IMR-90 (cell line): ENCODE data around the gene LIPE. TPM values are rescaled to one million over a fixed set of nuclear protein-coding genes. Genes with fewer than 3 reads are reported as not detected.

Source experiments
- ATAC-seq: fragments of 200-7000 bp; cut with Tn5 transposase; 2 replicates; pipeline ENCODE4 v1.9.1; 2020; ENCODE audit warnings: low read depth, mild to moderate bottlenecking, moderate library complexity
- BruUV-seq: library from RNA; stranded (reverse); fragments of 400-500 nt; replicated peaks from 2 replicates; lab custom pipeline; 2021; lab: Mats Ljungman, UMichigan
- CTCF ChIA-PET: fragments of 300-600 bp; formaldehyde crosslinking; extraction: SDS; loops from one replicate; lab custom pipeline; 2021; ENCODE audit warnings: antibody characterized with exemption; lab: Yijun Ruan, JAX
- POLR2A ChIA-PET: fragments of 300-600 bp; sonication (Branson Sonifier 250); formaldehyde crosslinking; loops from one replicate; lab custom pipeline; 2022; ENCODE audit warnings: antibody characterized with exemption; ENCODE audit not compliant: unreplicated experiment; lab: Charles Lee
- DNase-seq: peaks from one replicate; pipeline ENCODE4 v3.0.0; 2013
- H2AFZ ChIP-seq: replicated peaks from 2 replicates; pipeline ENCODE3; 2013; ENCODE audit warnings: low read length, mild to moderate bottlenecking; ENCODE audit not compliant: poor library complexity
- H2AK5ac ChIP-seq: 2 replicates; pipeline ENCODE4 v1.6.1; 2013; ENCODE audit warnings: low read depth, low read length, inconsistent platforms
- H2AK9ac ChIP-seq: replicated peaks from 2 replicates; pipeline ENCODE3; 2013; ENCODE audit warnings: mild to moderate bottlenecking, low read depth, low read length, moderate library complexity; ENCODE audit not compliant: poor library complexity
- H2BK120ac ChIP-seq: 2 replicates; pipeline ENCODE4 v1.6.1; 2013; ENCODE audit warnings: low read depth, low read length, inconsistent platforms
- H2BK15ac ChIP-seq: 3 replicates; pipeline ENCODE4 v1.6.1; 2013; ENCODE audit warnings: low read depth, low read length, inconsistent platforms
- H2BK20ac ChIP-seq: 2 replicates; pipeline ENCODE4 v1.6.1; 2013; ENCODE audit warnings: low read depth, mild to moderate bottlenecking, inconsistent platforms, low read length, moderate library complexity
- H2BK5ac ChIP-seq: 2 replicates; pipeline ENCODE4 v1.6.1; 2013; ENCODE audit warnings: mild to moderate bottlenecking, low read depth, low read length, inconsistent platforms; ENCODE audit not compliant: poor library complexity, severe bottlenecking
- H3K14ac ChIP-seq: replicated peaks from 2 replicates; pipeline ENCODE4 v1.6.1; 2013; ENCODE audit warnings: low read depth, low read length, inconsistent platforms
- H3K18ac ChIP-seq: 2 replicates; pipeline ENCODE4 v1.6.1; 2013; ENCODE audit warnings: low read depth, low read length, control low read depth
- H3K23ac ChIP-seq: 2 replicates; pipeline ENCODE4 v1.6.1; 2013; ENCODE audit warnings: low read depth, low read length, inconsistent platforms
- H3K27ac ChIP-seq: 2 replicates; pipeline ENCODE4 v1.5.1; 2013; ENCODE audit warnings: mild to moderate bottlenecking, control low read depth, low read length; ENCODE audit not compliant: insufficient read depth
- H3K27me3 ChIP-seq: 2 replicates; pipeline ENCODE4 v1.6.1; 2013; ENCODE audit warnings: low read length; ENCODE audit not compliant: control insufficient read depth, insufficient read depth
- H3K36me3 ChIP-seq: 2 replicates; pipeline ENCODE4 v1.6.1; 2013; ENCODE audit warnings: low read length, mixed read lengths; ENCODE audit not compliant: control insufficient read depth, insufficient read depth
- H3K4ac ChIP-seq: 2 replicates; pipeline ENCODE4 v1.6.1; 2013; ENCODE audit warnings: low read depth, low read length, inconsistent platforms
- H3K4me1 ChIP-seq: 2 replicates; pipeline ENCODE4 v1.6.1; 2013; ENCODE audit warnings: low read length, mixed read lengths; ENCODE audit not compliant: control insufficient read depth, insufficient read depth
- H3K4me2 ChIP-seq: 2 replicates; pipeline ENCODE4 v1.6.1; 2013; ENCODE audit warnings: low read depth, mild to moderate bottlenecking, control low read depth, low read length, moderate library complexity
- H3K4me3 ChIP-seq: 2 replicates; pipeline ENCODE4 v1.5.1; 2013; ENCODE audit warnings: low read depth, mild to moderate bottlenecking, control low read depth, low read length, moderate library complexity; ENCODE audit not compliant: insufficient read depth
- H3K56ac ChIP-seq: 2 replicates; pipeline ENCODE4 v1.6.1; 2013; ENCODE audit warnings: low read length, inconsistent platforms; ENCODE audit not compliant: insufficient read depth; ENCODE audit errors: extremely low read depth
- H3K79me1 ChIP-seq, 2 experiments: 2 replicates each; pipeline ENCODE4 v1.6.1; 2013; ENCODE audit warnings: low read length in 2 of 2, inconsistent platforms in 1 of 2, low read depth in 1 of 2
- H3K9ac ChIP-seq: 2 replicates; pipeline ENCODE4 v1.6.1; 2013; ENCODE audit warnings: low read depth, low read length, control low read depth
- H3K9me1 ChIP-seq: 2 replicates; pipeline ENCODE4 v1.6.1; 2013; ENCODE audit warnings: low read length, inconsistent platforms; ENCODE audit not compliant: insufficient read depth
- H3K9me3 ChIP-seq: 2 replicates; pipeline ENCODE4 v1.6.1; 2013; ENCODE audit warnings: low read length; ENCODE audit not compliant: control insufficient read depth, insufficient read depth
- H4K20me1 ChIP-seq: 2 replicates; pipeline ENCODE4 v1.6.1; 2013; ENCODE audit warnings: low read length, inconsistent platforms; ENCODE audit not compliant: insufficient read depth
- H4K5ac ChIP-seq: 2 replicates; pipeline ENCODE4 v1.6.1; 2013; ENCODE audit warnings: mild to moderate bottlenecking, low read depth, low read length, control low read depth
- H4K8ac ChIP-seq, 2 experiments: 2 replicates each; pipeline ENCODE4 v1.6.1; 2013; ENCODE audit warnings: low read depth in 2 of 2, low read length in 2 of 2, control low read depth in 1 of 2, inconsistent platforms in 1 of 2
- H4K91ac ChIP-seq: 2 replicates; pipeline ENCODE4 v1.6.1; 2013; ENCODE audit warnings: low read depth, low read length, inconsistent platforms; ENCODE audit not compliant: insufficient read depth
- CEBPB ChIP-seq: IDR thresholded peaks from 2 replicates; pipeline ENCODE4 v1.6.1; 2012; ENCODE audit warnings: low read depth, low read length, improper control_type of control experiment
- MAFK ChIP-seq: IDR thresholded peaks from 2 replicates; pipeline ENCODE4 v1.6.1; 2012; ENCODE audit warnings: low read depth, low read length, improper control_type of control experiment
- SMC3 ChIP-seq: fragments of 150-350 bp; IDR thresholded peaks from 2 replicates; pipeline ENCODE4 v1.6.1; 2016; ENCODE audit warnings: low read depth, mild to moderate bottlenecking, antibody characterized with exemption, low read length, moderate library complexity
- WGBS, 2 experiments: methylation state at CpG; one replicate each; pipeline versions ENCODE4 v1.1.5 to v1.1.7; 2013; ENCODE audit warnings: missing lambda C conversion rate in 2 of 2; ENCODE audit not compliant: insufficient read length in 1 of 2; ENCODE audit errors: extremely low coverage in 2 of 2; 5-methylcytosine and 5-hydroxymethylcytosine counted together
- dilution Hi-C: fragments of 300-500 bp; cut with HindIII; formaldehyde crosslinking; loops from one replicate; pipeline ENCODE4 v1.14.3; 2018; ENCODE audit warnings: low sequenced_read_pairs; ENCODE audit not compliant: unreplicated experiment
- in situ Hi-C: fragments of 300-500 bp; cut with MboI; formaldehyde crosslinking; loops from 3 replicates; pipeline ENCODE4 v1.14.3; 2019; ENCODE audit warnings: low sequenced_read_pairs, inconsistent platforms, mixed read lengths
- intact Hi-C: fragments of 100-400 bp; cut with micrococcal nuclease; formaldehyde crosslinking; loops from 2 replicates; pipeline ENCODE4 v1.10.0; 2022
- polyA plus RNA-seq, 3 experiments: library from polyadenylated mRNA; depleted of rRNA; stranded (reverse); fragments of >200 nt; gene quantifications; 2 replicates each; pipeline ENCODE4 v1.2.3, GENCODE V29; 2012; ENCODE audit warnings: low replicate concordance in 1 of 3
- total RNA-seq: library from RNA; depleted of rRNA; stranded (reverse); fragments of >200 nt; gene quantifications from 2 replicates; pipeline ENCODE4 v1.2.3, GENCODE V29; 2012

LIPE gene
- total and polyA plus RNA-seq, 2 of the 4 experiments (the other 2 are of a cell fraction) = 1.1 to 5.4 TPM

DNA sequence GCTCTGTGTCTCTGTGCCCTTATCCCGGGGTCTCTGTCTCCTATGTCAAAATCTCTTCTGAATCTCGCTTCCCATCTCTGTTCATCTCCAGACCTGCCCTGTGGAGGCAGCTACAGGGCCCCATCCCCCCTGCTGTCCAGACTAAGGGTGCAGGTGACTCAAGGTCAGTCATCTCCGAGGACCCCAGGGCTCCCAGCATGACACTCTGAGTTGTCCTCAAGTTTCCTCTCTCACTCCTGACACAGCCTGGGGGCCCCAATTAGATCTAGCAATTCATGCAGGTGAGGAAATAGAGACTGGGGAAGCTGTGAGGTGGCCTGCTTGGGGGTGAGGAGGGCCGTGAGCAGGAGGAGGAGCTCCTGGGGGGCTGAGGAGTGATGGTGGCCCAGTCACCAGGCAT lies 35.0 kb downstream of the LIPE start:
- TF ChIP-seq SMC3 = no peak
- no peak for TF ChIP-seq MAFK
- TF ChIP-seq CEBPB = no peak
- Histone ChIP-seq H4K91ac (no peak overlapping the region), H3K4me1 (0 out of 2 replicates have a peak, but pooled peaks cover 2% of the 10 kb centered on the region), H4K5ac (no peak overlapping the region), H2AK5ac (no peak overlapping the region), H3K4me2 (no peak overlapping the region), H4K20me1 (no peaks in the 10 kb centered on the region; the same call in none of the 2 replicates), H3K36me3 (no peaks in the 10 kb centered on the region), H2BK20ac (no peak overlapping the region), H2BK5ac (no peak overlapping the region), H2BK120ac (no peak overlapping the region), H4K8ac (no peak overlapping the region), H3K56ac (no peak overlapping the region), H3K4me3 (no peak overlapping the region), H3K9me1 (peaks cover 3% of the 10 kb centered on the region; the same call in 1 of the 2 replicates), H3K9ac (no peak overlapping the region), H3K18ac (no peak overlapping the region), H2BK15ac (no peak overlapping the region), H3K27me3 (peaks cover 34% of the 10 kb centered on the region), H3K14ac (no peak overlapping the region), H2AFZ (no peak overlapping the region), H3K79me1 (peaks cover 0 to under 1% of the 10 kb centered on the region in 2 experiments; a peak in 2 of 4 replicates), H2AK9ac (no peak overlapping the region), H3K9me3 (no peaks in the 10 kb centered on the region), H3K4ac (no peak overlapping the region), H3K27ac (no peak overlapping the region), H3K23ac (no peak overlapping the region)
- 80% methylated on average over 1 of the region's 4 CpGs; no CpG with 5 or more reads in 1 of the 2 experiments for WGBS, 2 experiments
- in situ Hi-C loops = loop anchor here (10.0 kb wide), 1 partner anchor 277 kb away; no protein-coding TSS in a partner anchor
- ChIA-PET CTCF (no interaction called here), POLR2A (no interaction called here)
- intact Hi-C loops = no loop called here
- DNase-seq = no peak
- BruUV-seq = no TSS peak
- no peak for ATAC-seq
- dilution Hi-C loops = no loop called here
